Activated CD8-positive, alpha-beta memory T cell treated with anti-CD3 and anti-CD28 coated beads, Interleukin-2, amount 10 ng/mL, durations not matched to agents 7 days and 5 days (primary cell): ENCODE measurements around the gene ZCWPW1. TPM values are rescaled to one million over a fixed set of nuclear protein-coding genes. Genes with fewer than 3 reads are reported as not detected.
A peak's percentile ranks its signal among the peaks of the same experiment; 100 is the strongest.
"Not testable (repeated sequence)": the region's sequence is repeated elsewhere in the genome, so short reads cannot be mapped to it uniquely, and the experiment has no call there.

Experiments
- ATAC-seq: fragments of 150-1000 bp; cut with Tn5 transposase; one replicate; pipeline ENCODE4 v1.10.0; 2021; ENCODE audit warnings: moderate library complexity
- CTCF ChIA-PET: fragments of 350-600 bp; sonication (Branson Sonifier 250); formaldehyde crosslinking; loops from one replicate; lab custom pipeline; 2021; ENCODE audit warnings: antibody characterized with exemption; lab: Charles Lee
- DNase-seq: peaks from one replicate; pipeline ENCODE4 v3.0.0-alpha.2; 2020
- H3K27ac Mint-ChIP-seq: one replicate; pipeline ENCODE4 v1.8.0; 2021; ENCODE audit warnings: mild to moderate bottlenecking, mixed read lengths
- H3K27me3 Mint-ChIP-seq: one replicate; pipeline ENCODE4 v1.8.0; 2021; ENCODE audit warnings: mixed read lengths
- H3K36me3 Mint-ChIP-seq: one replicate; pipeline ENCODE4 v1.8.0; 2021; ENCODE audit warnings: mild to moderate bottlenecking, mixed read lengths
- H3K4me1 Mint-ChIP-seq: one replicate; pipeline ENCODE4 v1.8.0; 2021; ENCODE audit warnings: mixed read lengths
- H3K4me3 Mint-ChIP-seq: one replicate; pipeline ENCODE4 v1.8.0; 2021; ENCODE audit warnings: mild to moderate bottlenecking, moderate library complexity, mixed read lengths
- H3K9me3 Mint-ChIP-seq: one replicate; pipeline ENCODE4 v1.8.0; 2022; ENCODE audit warnings: low read depth, mixed read lengths
- total RNA-seq, 2 experiments: library from RNA; stranded (reverse); gene quantifications; one replicate each; pipeline ENCODE4 v1.2.3, GENCODE V29; 2021

The ZCWPW1 gene
- total RNA-seq, 2 experiments from 2014 or later = 2.6 to 3.3 TPM

GRCh38 chr7:100446040-100446439, 17.5 kb upstream of the ZCWPW1 start:
- Mint-ChIP-seq H3K27me3 (no peaks in the 10 kb centered on the region), H3K4me1 (peaks cover 29% of the 10 kb centered on the region), H3K4me3 (no peak overlapping the region), H3K9me3 (no peaks in the 10 kb centered on the region), H3K36me3 (no peaks in the 10 kb centered on the region), H3K27ac (no peak overlapping the region)
- CTCF ChIA-PET = interaction anchor here (1.4 to 2.5 kb wide), 3 partner anchors 39 to 313 kb away, joined by 4 to 10 read pairs (median 9); no protein-coding TSS in a partner anchor
- no peak for ATAC-seq
- no peak for DNase-seq

- Mint-ChIP-seq H3K9me3 (no peaks in the 10 kb centered on the region), H3K4me1 (peaks cover 20% of the 10 kb centered on the region), H3K4me3 (no peak overlapping the region), H3K27ac (peak overlapping the region; percentile 74), H3K36me3 (no peaks in the 10 kb centered on the region), H3K27me3 (no peaks in the 10 kb centered on the region)
- ATAC-seq (peak; percentile 63), DNase-seq (no peak)
- CTCF ChIA-PET = interaction anchor here (0.6 to 2.5 kb wide), 11 partner anchors 8 to 362 kb away, joined by 3 to 10 read pairs (median 3); partner anchors contain the start of gene PPP1R35
These were observed 16.1 kb upstream of the ZCWPW1 start for GRCh38 chr7:100444311-100445278.

- no peaks in the 10 kb centered on the region for H3K36me3 Mint-ChIP-seq
- no peaks in the 10 kb centered on the region for H3K27me3 Mint-ChIP-seq
- CTCF ChIA-PET = interaction anchor here (1.0 to 2.3 kb wide), 2 partner anchors 12 to 99 kb away, joined by 3 to 9 read pairs; no protein-coding TSS in a partner anchor
- ATAC-seq = no peak
- no peak for DNase-seq
- no peaks in the 10 kb centered on the region for H3K9me3 Mint-ChIP-seq
- peak overlapping the region; percentile 29 for H3K27ac Mint-ChIP-seq
- H3K4me1 Mint-ChIP-seq = peaks cover 20% of the 10 kb centered on the region
- H3K4me3 Mint-ChIP-seq = no peak overlapping the region
These were observed 14.8 kb upstream of the ZCWPW1 start for GRCh38 chr7:100443096-100443840.

- peaks cover 20% of the 10 kb centered on the region for H3K4me1 Mint-ChIP-seq
These were observed 13.4 kb upstream of the ZCWPW1 start for GRCh38 chr7:100441641-100442535.

GRCh38 chr7:100439244-100439643, 10.7 kb upstream of the ZCWPW1 start:
- CTCF ChIA-PET = interaction anchor here (1.4 kb wide), 1 partner anchor 24 kb away, joined by 3 read pairs; no protein-coding TSS in a partner anchor
- H3K27me3 Mint-ChIP-seq, H3K4me3 Mint-ChIP-seq, ATAC-seq, H3K9me3 Mint-ChIP-seq, DNase-seq: not testable (repeated sequence)
- H3K4me1 Mint-ChIP-seq = peaks cover 14% of the 10 kb centered on the region
- peaks cover 16% of the 10 kb centered on the region for H3K36me3 Mint-ChIP-seq
- peak overlapping the region; percentile 46 for H3K27ac Mint-ChIP-seq

More at GRCh38 chr7:100441641-100442535, 13.4 kb upstream of the ZCWPW1 start:
- Mint-ChIP-seq H3K9me3 (no peaks in the 10 kb centered on the region), H3K36me3 (no peaks in the 10 kb centered on the region), H3K4me3 (no peak overlapping the region), H3K27me3 (no peaks in the 10 kb centered on the region), H3K27ac (no peak overlapping the region)
- CTCF ChIA-PET = interaction anchor here (0.7 to 1.0 kb wide), 3 partner anchors 8 to 100 kb away, joined by 3 read pairs; no protein-coding TSS in a partner anchor
- DNase-seq (no peak), ATAC-seq (no peak)

GRCh38 chr7:100438731-100439130, 10.2 kb upstream of the ZCWPW1 start:
- not testable (repeated sequence) for H3K4me3 Mint-ChIP-seq, H3K27me3 Mint-ChIP-seq, H3K9me3 Mint-ChIP-seq, DNase-seq, ATAC-seq
- CTCF ChIA-PET = interaction anchor here (1.4 to 2.9 kb wide), 3 partner anchors 12 to 84 kb away, joined by 3 to 16 read pairs (median 4); no protein-coding TSS in a partner anchor
- Mint-ChIP-seq H3K4me1 (peaks cover 16% of the 10 kb centered on the region), H3K27ac (peak overlapping the region; percentile 46), H3K36me3 (peaks cover 21% of the 10 kb centered on the region)

- ATAC-seq (no peak), DNase-seq (no peak)
- H3K9me3 Mint-ChIP-seq = no peaks in the 10 kb centered on the region
- CTCF ChIA-PET = interaction anchor here (0.6 to 2.9 kb wide), 4 partner anchors 12 to 307 kb away, joined by 3 to 16 read pairs (median 4); no protein-coding TSS in a partner anchor
- peaks cover 23% of the 10 kb centered on the region for H3K36me3 Mint-ChIP-seq
- H3K27ac Mint-ChIP-seq = no peak overlapping the region
- no peaks in the 10 kb centered on the region for H3K27me3 Mint-ChIP-seq
- peaks cover 22% of the 10 kb centered on the region for H3K4me1 Mint-ChIP-seq
- H3K4me3 Mint-ChIP-seq = no peak overlapping the region
These were observed 9.7 kb upstream of the ZCWPW1 start for GRCh38 chr7:100438172-100438571.

GRCh38 chr7:100437150-100438100, 8.9 kb upstream of the ZCWPW1 start:
- Mint-ChIP-seq H3K4me3 (peak overlapping the region; percentile 88), H3K9me3 (no peaks in the 10 kb centered on the region), H3K36me3 (peaks cover 25% of the 10 kb centered on the region), H3K27me3 (no peaks in the 10 kb centered on the region), H3K4me1 (peaks cover 29% of the 10 kb centered on the region), H3K27ac (peak overlapping the region; percentile 94)
- no peak for DNase-seq
- no peak for ATAC-seq
- CTCF ChIA-PET = interaction anchor here (0.6 to 2.9 kb wide), 9 partner anchors 8 to 307 kb away, joined by 3 to 16 read pairs (median 4); no protein-coding TSS in a partner anchor

- CTCF ChIA-PET = interaction anchor here (1.1 to 2.9 kb wide), 5 partner anchors 9 to 61 kb away, joined by 3 to 16 read pairs (median 5); no protein-coding TSS in a partner anchor
- Mint-ChIP-seq H3K27ac (peak overlapping the region; percentile 94), H3K4me3 (peak overlapping the region; percentile 88), H3K27me3 (no peaks in the 10 kb centered on the region), H3K36me3 (peaks cover 32% of the 10 kb centered on the region), H3K4me1 (peaks cover 46% of the 10 kb centered on the region), H3K9me3 (no peaks in the 10 kb centered on the region)
- peak; percentile 67 for DNase-seq
- ATAC-seq = peak; percentile 45
These were observed 7.2 kb upstream of the ZCWPW1 start for GRCh38 chr7:100435401-100436304.

- Mint-ChIP-seq H3K27me3 (peaks cover under 1% of the 10 kb centered on the region), H3K4me3 (peak overlapping the region; percentile 88), H3K27ac (peak overlapping the region; percentile 88), H3K9me3 (no peaks in the 10 kb centered on the region), H3K36me3 (peaks cover 38% of the 10 kb centered on the region), H3K4me1 (peaks cover 50% of the 10 kb centered on the region)
- DNase-seq = no peak
- CTCF ChIA-PET = interaction anchor here (1.0 to 1.7 kb wide), 5 partner anchors 10 to 104 kb away, joined by 3 to 5 read pairs (median 3); partner anchors contain the start of gene AGFG2
- ATAC-seq = no peak
These were observed 6.0 kb upstream of the ZCWPW1 start for GRCh38 chr7:100434297-100435144.
